H1 (cell line): ENCODE results near the gene PPP1R1C. TPM values are rescaled to one million over a fixed set of nuclear protein-coding genes. Genes with fewer than 3 reads are reported as not detected.

Experiments
- BACH1 ChIP-seq: IDR thresholded peaks from 2 replicates; pipeline ENCODE4 v1.6.1; 2012; ENCODE audit warnings: low read length, improper control_type of control experiment
- BCL11A ChIP-seq, 2 experiments: IDR thresholded peaks; one replicate each; pipeline ENCODE4 v1.6.1; 2011; ENCODE audit warnings: low read depth in 2 of 2, low read length in 2 of 2, mild to moderate bottlenecking in 2 of 2
- CBX5 ChIP-seq: fragments of 300-800, 300-1000 bp; sonication (generic); IDR thresholded peaks from 2 replicates; pipeline ENCODE4 v1.7.1; 2016; ENCODE audit warnings: antibody characterized with exemption, low read length, low read depth
- CHD7 ChIP-seq: fragments of 300-600 bp; sonication (generic); IDR thresholded peaks from 2 replicates; pipeline ENCODE4 v1.7.1; 2012; ENCODE audit warnings: low read length, moderate library complexity, mild to moderate bottlenecking, inconsistent platforms; ENCODE audit not compliant: insufficient replicate concordance
- JUN ChIP-seq: IDR thresholded peaks from 2 replicates; pipeline ENCODE4 v1.6.1; 2011; ENCODE audit warnings: low read depth, mild to moderate bottlenecking, improper control_type of control experiment, low read length
- KDM5A ChIP-seq: fragments of 200-600 bp; IDR thresholded peaks from 2 replicates; pipeline ENCODE4 v1.7.1; 2012; ENCODE audit warnings: mild to moderate bottlenecking, low read length, inconsistent platforms, mixed read lengths
- NANOG ChIP-seq: IDR thresholded peaks from 2 replicates; pipeline ENCODE4 v1.6.1; 2011; ENCODE audit warnings: low read length, low read depth, mild to moderate bottlenecking, inconsistent platforms; ENCODE audit not compliant: insufficient read depth, poor library complexity, severe bottlenecking
- RAD21 ChIP-seq, 2 experiments: IDR thresholded peaks in 1 of 2; conservative IDR thresholded peaks in 1 of 2; 2 replicates each; pipeline ENCODE4 v1.6.1; 2011; ENCODE audit warnings: low read depth in 2 of 2, low read length in 2 of 2, improper control_type of control experiment in 1 of 2, inconsistent platforms in 1 of 2, mild to moderate bottlenecking in 1 of 2, moderate library complexity in 1 of 2
- SIX5 ChIP-seq: IDR thresholded peaks from 2 replicates; pipeline ENCODE4 v1.6.1; 2011; ENCODE audit warnings: mild to moderate bottlenecking, low read depth, low read length
- TAF1 ChIP-seq: IDR thresholded peaks from 2 replicates; pipeline ENCODE4 v1.6.1; 2011; ENCODE audit warnings: mild to moderate bottlenecking, low read depth, low read length
- TAF7 ChIP-seq: optimal IDR thresholded peaks from 2 replicates; pipeline ENCODE3; 2011; ENCODE audit warnings: low read depth, mild to moderate bottlenecking, inconsistent platforms, low read length, moderate library complexity, borderline replicate concordance
- TEAD4 ChIP-seq: IDR thresholded peaks from 2 replicates; pipeline ENCODE4 v1.6.1; 2012; ENCODE audit warnings: low read depth, low read length, inconsistent platforms, mixed read lengths
- polyA plus RNA-seq, 7 experiments: library from polyadenylated mRNA; depleted of rRNA in 3 of 7; stranded (reverse) in 5 of 7; unstranded in 2 of 7; fragments of >200 nt in 5 of 7; fragments of 200-250 nt in 2 of 7; gene quantifications; 1 replicate in 5 of 7; 2 replicates in 1 of 7; 4 replicates in 1 of 7; pipeline versions ENCODE4 v1.2.1 to v1.2.3, GENCODE V29; 2011 to 2013; ENCODE audit warnings: missing spikeins in 2 of 7, mixed read lengths in 2 of 7
- total RNA-seq: library from RNA; stranded (reverse); fragmentation: NEBNext Ultra II Directional; extraction: Animal tissue kit (Norgen Biotek cat#: 25700); gene quantifications from 2 replicates; pipeline ENCODE4 v1.2.1, GENCODE V29; 2021

Gene PPP1R1C
- total and polyA plus RNA-seq, 2 of the 8 experiments (the other 6 are each of a cell fraction or from before 2014, with no cell fraction given): 1.3 to 5.3 TPM

- TF ChIP-seq CHD7: no peak
- TF ChIP-seq NANOG: no peak
- no peak for TF ChIP-seq JUN
- no peak for TF ChIP-seq CBX5
- TF ChIP-seq BACH1: no peak
- TF ChIP-seq KDM5A: no peak
- no peak for TF ChIP-seq BCL11A (IDR thresholded peaks at IDR 0.05; ENCODE audit: low read depth in 2 of 2, low read length in 2 of 2)
- no peak for TF ChIP-seq TAF7
- TF ChIP-seq SIX5: no peak
- no peak for TF ChIP-seq RAD21 (IDR thresholded peaks at IDR 0.05 in 1 of 2, conservative IDR thresholded peaks at IDR 0.05 in 1 of 2; ENCODE audit: low read depth in 2 of 2, low read length in 2 of 2)
- no peak for TF ChIP-seq TEAD4
- TF ChIP-seq TAF1: no peak
These were observed 71.3 kb downstream of the PPP1R1C start (continued) for GRCh38 chr2:182057002-182057401.
